K562 (cell line): ENCODE results near the gene ERAS. TPM values are rescaled to one million over a fixed set of nuclear protein-coding genes. Genes with fewer than 3 reads are reported as not detected.

Source experiments
- CC2D1A ChIP-seq: fragments of 450-650 bp; IDR thresholded peaks from 2 replicates; pipeline ENCODE4 v1.6.1; 2017; ENCODE audit warnings: mild to moderate bottlenecking
- DIDO1 ChIP-seq: fragments of 450-650 bp; IDR thresholded peaks from 2 replicates; pipeline ENCODE4 v1.6.1; 2016; ENCODE audit warnings: low read depth, missing biosample characterization, missing genetic modification characterization
- E2F3 ChIP-seq: fragments of 250-450 bp; sonication (Bioruptor Pico); IDR thresholded peaks from 2 replicates; pipeline ENCODE4 v1.4.0; 2020; ENCODE audit warnings: mild to moderate bottlenecking
- EP400 ChIP-seq: fragments of 450-650 bp; IDR thresholded peaks from 2 replicates; pipeline ENCODE4 v1.6.1; 2017; ENCODE audit warnings: antibody characterized with exemption, mild to moderate bottlenecking, moderate library complexity
- FOXJ3 ChIP-seq: sonication (generic); formaldehyde crosslinking; IDR thresholded peaks from 2 replicates; pipeline ENCODE4 v1.4.0; 2020; ENCODE audit warnings: mild to moderate bottlenecking, missing genetic modification reagents
- MAFG ChIP-seq: fragments of 450-650 bp; conservative IDR thresholded peaks from 2 replicates; pipeline ENCODE4 v1.6.1; 2016; ENCODE audit warnings: missing genetic modification characterization, missing compliant biosample characterization
- NEUROD1 ChIP-seq: fragments of 150-350 bp; IDR thresholded peaks from 2 replicates; pipeline ENCODE4 v1.6.1; 2014; ENCODE audit warnings: borderline replicate concordance, low read length, low read depth; ENCODE audit not compliant: partially characterized antibody
- NFYB ChIP-seq: IDR thresholded peaks from 2 replicates; pipeline ENCODE4 v1.6.1; 2011; ENCODE audit warnings: mild to moderate bottlenecking, moderate library complexity; ENCODE audit not compliant: insufficient read length; ENCODE audit errors: extremely low read depth
- NR2C1 ChIP-seq, 2 experiments: fragments of 450-650 bp; IDR thresholded peaks; 2 replicates each; pipeline ENCODE4 v1.6.1; 2017; ENCODE audit warnings: mild to moderate bottlenecking in 2 of 2, antibody characterized with exemption in 1 of 2, inconsistent platforms in 1 of 2, missing compliant biosample characterization in 1 of 2, missing genetic modification characterization in 1 of 2
- POLR2B ChIP-seq: fragments of 450-650 bp; IDR thresholded peaks from 2 replicates; pipeline ENCODE4 v1.6.1; 2018; ENCODE audit warnings: low read depth; ENCODE audit not compliant: partially characterized antibody
- POLR3G ChIP-seq: IDR thresholded peaks from 2 replicates; pipeline ENCODE4 v1.6.1; 2011; ENCODE audit not compliant: insufficient read length, insufficient replicate concordance; ENCODE audit errors: extremely low read depth
- RBM14 ChIP-seq: fragments of 200-400 bp; formaldehyde crosslinking; IDR thresholded peaks from 2 replicates; pipeline ENCODE4 v1.6.1; 2018; ENCODE audit warnings: low read depth, mild to moderate bottlenecking, low read length, moderate library complexity, borderline replicate concordance; ENCODE audit not compliant: insufficient read depth
- SMAD1 ChIP-seq: fragments of 150-350 bp; IDR thresholded peaks from 2 replicates; pipeline ENCODE4 v1.6.1; 2014; ENCODE audit warnings: low read length, low read depth; ENCODE audit not compliant: partially characterized antibody
- SMARCB1 ChIP-seq: IDR thresholded peaks from 2 replicates; pipeline ENCODE4 v1.6.1; 2011; ENCODE audit warnings: improper control_type of control experiment, low read depth; ENCODE audit not compliant: insufficient read length
- SMARCC2 ChIP-seq: fragments of 450-650 bp; IDR thresholded peaks from 2 replicates; pipeline ENCODE4 v1.6.1; 2017; ENCODE audit warnings: antibody characterized with exemption, moderate library complexity, mild to moderate bottlenecking, low read depth
- SRSF9 ChIP-seq: fragments of 200-400 bp; formaldehyde crosslinking; IDR thresholded peaks from 2 replicates; pipeline ENCODE4 v1.6.1; 2017; ENCODE audit warnings: low read depth, low read length, borderline replicate concordance
- TAF9B ChIP-seq: fragments of 450-650 bp; IDR thresholded peaks from 2 replicates; pipeline ENCODE4 v1.6.1; 2018; ENCODE audit warnings: mild to moderate bottlenecking; ENCODE audit not compliant: partially characterized antibody
- TEAD2 ChIP-seq: fragments of 450-650 bp; IDR thresholded peaks from 2 replicates; pipeline ENCODE4 v1.6.1; 2016; ENCODE audit warnings: missing genetic modification characterization, control low read depth, missing compliant biosample characterization
- ZFPM2 ChIP-seq: fragments of 250-450 bp; sonication (Bioruptor Pico); IDR thresholded peaks from 2 replicates; pipeline ENCODE4 v1.5.1; 2022; ENCODE audit warnings: mild to moderate bottlenecking
- ZNF431 ChIP-seq: sonication (generic); formaldehyde crosslinking; IDR thresholded peaks from 2 replicates; pipeline ENCODE4 v1.8.0; 2022; ENCODE audit warnings: mild to moderate bottlenecking, missing genetic modification reagents
- ZNF507 ChIP-seq: conservative IDR thresholded peaks from 2 replicates; pipeline ENCODE4 v1.6.1; 2017; ENCODE audit warnings: missing genetic modification characterization, missing compliant biosample characterization
- ZNF586 ChIP-seq: fragments of 450-650 bp; formaldehyde crosslinking; conservative IDR thresholded peaks from 2 replicates; pipeline ENCODE4 v1.4.0; 2020; ENCODE audit warnings: mild to moderate bottlenecking, moderate library complexity
- polyA plus RNA-seq, 8 experiments: library from polyadenylated mRNA; depleted of rRNA in 4 of 8; stranded (reverse) in 5 of 8; unstranded in 3 of 8; fragments of >200 nt; fragmentation: Nextera tagmentation in 2 of 8; fragmentation: Illumina TruSeq in 1 of 8; extraction: Ambion mirVana in 2 of 8; extraction: Trizol in 1 of 8; gene quantifications; 2 replicates each; pipeline versions ENCODE4 v1.2.1 to v1.2.3, GENCODE V29; 2011 to 2014; ENCODE audit warnings: inconsistent platforms in 1 of 8, missing spikeins in 1 of 8
- total RNA-seq, 7 experiments: library from RNA; depleted of rRNA in 6 of 7; stranded (reverse); fragments of >200 nt in 6 of 7; fragmentation: Illumina TruSeq in 2 of 7; extraction: Trizol in 2 of 7; gene quantifications; 2 replicates each; pipeline versions ENCODE4 v1.2.1 to v1.2.3, GENCODE V29; 2011 to 2021; ENCODE audit warnings: low replicate concordance in 1 of 7
- TF ChIP-seq, protein P1 (sequence below): IDR thresholded peaks from 3 replicates; pipeline ENCODE4 v1.6.1; 2011; ENCODE audit warnings: borderline replicate concordance, mild to moderate bottlenecking, moderate library complexity; ENCODE audit not compliant: insufficient read length; ENCODE audit errors: extremely low read depth
- TF ChIP-seq, protein P2 (sequence below): fragments of 450-650 bp; IDR thresholded peaks from 2 replicates; pipeline ENCODE4 v1.6.1; 2017; ENCODE audit warnings: antibody characterized with exemption, mild to moderate bottlenecking

Gene ERAS
- total and polyA plus RNA-seq, 9 of the 15 experiments (the other 6 are each of a cell fraction or from before 2014, with no cell fraction given), result 0.07 to 0.12 TPM; not detected in 7

DNA sequence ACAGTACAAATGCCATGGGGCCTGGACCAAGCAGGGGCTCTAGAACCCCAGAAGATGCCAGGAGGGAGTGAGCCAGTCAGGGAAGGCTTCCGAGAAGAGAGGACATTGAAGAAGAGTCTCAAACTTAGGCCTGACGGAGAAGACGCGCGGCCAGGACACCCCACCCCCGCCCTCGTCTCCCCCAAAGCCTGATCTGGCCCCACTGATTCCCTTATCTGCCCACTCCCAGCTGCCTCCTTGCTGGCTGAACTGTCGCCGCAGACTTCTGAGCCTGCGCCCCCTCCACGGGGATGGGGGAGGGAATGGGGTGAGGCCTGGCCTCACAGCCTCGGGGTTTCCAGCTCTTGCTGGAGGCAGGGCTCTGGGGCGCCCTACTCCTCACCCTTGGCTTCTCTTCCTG, 43.5 kb upstream of the ERAS start (continued):
- no peak for TF ChIP-seq EP400
- TF ChIP-seq SMARCC2, result peak; percentile 80
- TF ChIP-seq CC2D1A, result peak; percentile 92; the same call in 1 of the 2 replicates
- no peak for TF ChIP-seq TEAD2 (tag)
- TF ChIP-seq, protein P1, sequence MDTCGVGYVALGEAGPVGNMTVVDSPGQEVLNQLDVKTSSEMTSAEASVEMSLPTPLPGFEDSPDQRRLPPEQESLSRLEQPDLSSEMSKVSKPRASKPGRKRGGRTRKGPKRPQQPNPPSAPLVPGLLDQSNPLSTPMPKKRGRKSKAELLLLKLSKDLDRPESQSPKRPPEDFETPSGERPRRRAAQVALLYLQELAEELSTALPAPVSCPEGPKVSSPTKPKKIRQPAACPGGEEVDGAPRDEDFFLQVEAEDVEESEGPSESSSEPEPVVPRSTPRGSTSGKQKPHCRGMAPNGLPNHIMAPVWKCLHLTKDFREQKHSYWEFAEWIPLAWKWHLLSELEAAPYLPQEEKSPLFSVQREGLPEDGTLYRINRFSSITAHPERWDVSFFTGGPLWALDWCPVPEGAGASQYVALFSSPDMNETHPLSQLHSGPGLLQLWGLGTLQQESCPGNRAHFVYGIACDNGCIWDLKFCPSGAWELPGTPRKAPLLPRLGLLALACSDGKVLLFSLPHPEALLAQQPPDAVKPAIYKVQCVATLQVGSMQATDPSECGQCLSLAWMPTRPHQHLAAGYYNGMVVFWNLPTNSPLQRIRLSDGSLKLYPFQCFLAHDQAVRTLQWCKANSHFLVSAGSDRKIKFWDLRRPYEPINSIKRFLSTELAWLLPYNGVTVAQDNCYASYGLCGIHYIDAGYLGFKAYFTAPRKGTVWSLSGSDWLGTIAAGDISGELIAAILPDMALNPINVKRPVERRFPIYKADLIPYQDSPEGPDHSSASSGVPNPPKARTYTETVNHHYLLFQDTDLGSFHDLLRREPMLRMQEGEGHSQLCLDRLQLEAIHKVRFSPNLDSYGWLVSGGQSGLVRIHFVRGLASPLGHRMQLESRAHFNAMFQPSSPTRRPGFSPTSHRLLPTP, result no peak
- no peak for TF ChIP-seq ZFPM2
- TF ChIP-seq SMAD1, result peak; percentile 69
- no peak for TF ChIP-seq ZNF586 (CRISPR knock-in tag)
- no peak for TF ChIP-seq ZNF507 (tag)
- no peak for TF ChIP-seq RBM14
- no peak for TF ChIP-seq ZNF431 (CRISPR knock-in tag)
- TF ChIP-seq TAF9B, result no peak
- TF ChIP-seq, protein P2, sequence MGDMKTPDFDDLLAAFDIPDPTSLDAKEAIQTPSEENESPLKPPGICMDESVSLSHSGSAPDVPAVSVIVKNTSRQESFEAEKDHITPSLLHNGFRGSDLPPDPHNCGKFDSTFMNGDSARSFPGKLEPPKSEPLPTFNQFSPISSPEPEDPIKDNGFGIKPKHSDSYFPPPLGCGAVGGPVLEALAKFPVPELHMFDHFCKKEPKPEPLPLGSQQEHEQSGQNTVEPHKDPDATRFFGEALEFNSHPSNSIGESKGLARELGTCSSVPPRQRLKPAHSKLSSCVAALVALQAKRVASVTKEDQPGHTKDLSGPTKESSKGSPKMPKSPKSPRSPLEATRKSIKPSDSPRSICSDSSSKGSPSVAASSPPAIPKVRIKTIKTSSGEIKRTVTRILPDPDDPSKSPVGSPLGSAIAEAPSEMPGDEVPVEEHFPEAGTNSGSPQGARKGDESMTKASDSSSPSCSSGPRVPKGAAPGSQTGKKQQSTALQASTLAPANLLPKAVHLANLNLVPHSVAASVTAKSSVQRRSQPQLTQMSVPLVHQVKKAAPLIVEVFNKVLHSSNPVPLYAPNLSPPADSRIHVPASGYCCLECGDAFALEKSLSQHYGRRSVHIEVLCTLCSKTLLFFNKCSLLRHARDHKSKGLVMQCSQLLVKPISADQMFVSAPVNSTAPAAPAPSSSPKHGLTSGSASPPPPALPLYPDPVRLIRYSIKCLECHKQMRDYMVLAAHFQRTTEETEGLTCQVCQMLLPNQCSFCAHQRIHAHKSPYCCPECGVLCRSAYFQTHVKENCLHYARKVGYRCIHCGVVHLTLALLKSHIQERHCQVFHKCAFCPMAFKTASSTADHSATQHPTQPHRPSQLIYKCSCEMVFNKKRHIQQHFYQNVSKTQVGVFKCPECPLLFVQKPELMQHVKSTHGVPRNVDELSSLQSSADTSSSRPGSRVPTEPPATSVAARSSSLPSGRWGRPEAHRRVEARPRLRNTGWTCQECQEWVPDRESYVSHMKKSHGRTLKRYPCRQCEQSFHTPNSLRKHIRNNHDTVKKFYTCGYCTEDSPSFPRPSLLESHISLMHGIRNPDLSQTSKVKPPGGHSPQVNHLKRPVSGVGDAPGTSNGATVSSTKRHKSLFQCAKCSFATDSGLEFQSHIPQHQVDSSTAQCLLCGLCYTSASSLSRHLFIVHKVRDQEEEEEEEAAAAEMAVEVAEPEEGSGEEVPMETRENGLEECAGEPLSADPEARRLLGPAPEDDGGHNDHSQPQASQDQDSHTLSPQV, result no peak
- TF ChIP-seq DIDO1 (tag), result no peak
- TF ChIP-seq SRSF9, result no peak
- TF ChIP-seq NEUROD1, result peak; percentile 94
- TF ChIP-seq NR2C1 (IDR thresholded peaks at IDR 0.05), result no peak
- peak; percentile 43 for TF ChIP-seq NR2C1 (tag; IDR thresholded peaks at IDR 0.05)
- no peak for TF ChIP-seq POLR2B
- TF ChIP-seq MAFG (tag), result no peak
- TF ChIP-seq E2F3 (CRISPR knock-in tag), result 0 out of 2 replicates have a peak, but pooled peaks have one; percentile 33
- TF ChIP-seq SMARCB1, result no peak
- no peak for TF ChIP-seq FOXJ3 (CRISPR knock-in tag)
- TF ChIP-seq NFYB, result no peak
- no peak for TF ChIP-seq POLR3G
